MM.1S (cell line): Measurements from ENCODE around the gene PRUNE2.

Experiments used
- EZH2 ChIP-seq: fragments of 300-600 bp; sonication (generic); optimal IDR thresholded peaks from 2 replicates; pipeline ENCODE3; 2017; ENCODE audit warnings: low read depth, mild to moderate bottlenecking, antibody characterized with exemption, low read length, mixed read lengths
- TF ChIP-seq, protein P1 (sequence below): fragments of 300-600 bp; sonication (generic); IDR thresholded peaks from 2 replicates; pipeline ENCODE4 v1.5.1; 2016; ENCODE audit warnings: antibody characterized with exemption, low read length, mixed read lengths

DNA sequence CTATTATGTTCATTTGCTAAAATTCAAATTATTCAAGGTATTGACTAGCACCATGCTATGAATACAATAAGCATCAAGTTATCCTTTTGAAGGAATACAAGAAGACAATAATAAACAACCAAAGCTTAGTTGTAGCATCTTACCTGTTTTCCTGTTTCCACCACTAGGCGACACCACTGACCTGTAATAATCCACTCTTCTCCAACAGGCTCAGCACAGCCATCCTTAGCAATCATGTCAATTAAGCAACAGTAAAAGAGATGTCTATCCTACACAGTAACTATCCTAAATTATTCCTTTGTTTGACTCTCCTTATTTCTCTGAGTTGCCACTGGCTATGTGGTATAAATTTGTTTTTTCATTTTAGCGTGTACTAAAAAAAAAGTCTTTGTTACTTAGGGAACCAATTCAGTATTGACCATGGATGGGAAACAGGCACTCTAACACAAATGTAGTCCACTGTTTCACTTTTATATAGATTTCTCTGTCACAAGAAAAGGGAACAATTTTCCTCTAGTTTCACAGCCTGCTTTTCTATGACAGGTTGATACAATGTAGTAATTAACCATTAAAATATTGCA lies 95.4 kb downstream of the PRUNE2 start:
- TF ChIP-seq, protein P1, sequence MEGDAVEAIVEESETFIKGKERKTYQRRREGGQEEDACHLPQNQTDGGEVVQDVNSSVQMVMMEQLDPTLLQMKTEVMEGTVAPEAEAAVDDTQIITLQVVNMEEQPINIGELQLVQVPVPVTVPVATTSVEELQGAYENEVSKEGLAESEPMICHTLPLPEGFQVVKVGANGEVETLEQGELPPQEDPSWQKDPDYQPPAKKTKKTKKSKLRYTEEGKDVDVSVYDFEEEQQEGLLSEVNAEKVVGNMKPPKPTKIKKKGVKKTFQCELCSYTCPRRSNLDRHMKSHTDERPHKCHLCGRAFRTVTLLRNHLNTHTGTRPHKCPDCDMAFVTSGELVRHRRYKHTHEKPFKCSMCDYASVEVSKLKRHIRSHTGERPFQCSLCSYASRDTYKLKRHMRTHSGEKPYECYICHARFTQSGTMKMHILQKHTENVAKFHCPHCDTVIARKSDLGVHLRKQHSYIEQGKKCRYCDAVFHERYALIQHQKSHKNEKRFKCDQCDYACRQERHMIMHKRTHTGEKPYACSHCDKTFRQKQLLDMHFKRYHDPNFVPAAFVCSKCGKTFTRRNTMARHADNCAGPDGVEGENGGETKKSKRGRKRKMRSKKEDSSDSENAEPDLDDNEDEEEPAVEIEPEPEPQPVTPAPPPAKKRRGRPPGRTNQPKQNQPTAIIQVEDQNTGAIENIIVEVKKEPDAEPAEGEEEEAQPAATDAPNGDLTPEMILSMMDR, result peak; percentile 69
- TF ChIP-seq EZH2, result no peak
